IPS-NIHi7 (cell line): ENCODE data around the gene THAP8.

Experiments
- DNase-seq: peaks from one replicate; pipeline ENCODE4 v3.0.0; 2012; ENCODE audit warnings: mixed read lengths; ENCODE audit errors: extremely low spot score

Gene THAP8

GRCh38 chr19:36030264-36031148 lies 23.6 kb downstream of the THAP8 start:
- DNase-seq = no peak

- DNase-seq = no peak
Measured at GRCh38 chr19:36028313-36029041, 25.6 kb downstream of the THAP8 start.

GRCh38 chr19:36027696-36028095 lies 26.4 kb downstream of the THAP8 start:
- no peak for DNase-seq

- no peak for DNase-seq
Measured at GRCh38 chr19:36026091-36026876, 27.8 kb downstream of the THAP8 start.

GRCh38 chr19:36025541-36025940 lies 28.5 kb downstream of the THAP8 start:
- no peak for DNase-seq

- no peak for DNase-seq
Measured at GRCh38 chr19:36023432-36023831, 30.7 kb downstream of the THAP8 start.

GRCh38 chr19:36019061-36019670 lies 34.9 kb downstream of the THAP8 start:
- DNase-seq = no peak

- peak; percentile 100 for DNase-seq
Measured at GRCh38 chr19:36014012-36014924, 39.8 kb downstream of the THAP8 start, which contains the start of gene ALKBH6. Gene ALKBH6, minus strand, starts transcription at chr19:36014213. Its CDS starts 816 bp downstream, at chr19:36013397.

- no peak for DNase-seq
Measured at GRCh38 chr19:36013280-36014011, 40.6 kb downstream of the THAP8 start.

- DNase-seq = no peak
Measured at GRCh38 chr19:36010402-36010801, 43.7 kb downstream of the THAP8 start.

GRCh38 chr19:36009633-36010379 lies 44.3 kb downstream of the THAP8 start:
- no peak for DNase-seq

GRCh38 chr19:36009220-36009619 lies 44.9 kb downstream of the THAP8 start:
- peak; percentile 70 for DNase-seq

GRCh38 chr19:36008336-36008978 lies 45.6 kb downstream of the THAP8 start, which contains the start of gene SYNE4:
Gene SYNE4, minus strand, starts transcription at chr19:36008813. Its CDS starts 132 bp downstream, at chr19:36008681.
- DNase-seq = peak; percentile 89

- no peak for DNase-seq
Measured at GRCh38 chr19:36006955-36007354, 47.1 kb downstream of the THAP8 start.

- no peak for DNase-seq
Measured at GRCh38 chr19:36003284-36003683, 50.8 kb downstream of the THAP8 start.

- DNase-seq = no peak
Measured at GRCh38 chr19:36001605-36002004, 52.5 kb downstream of the THAP8 start.

GRCh38 chr19:35996777-35997176 lies 57.3 kb downstream of the THAP8 start:
- no peak for DNase-seq
